ENCODE measurements around the gene ANKRD39.

ANKRD39 gene

GRCh38 chr2:96888072-96889011 lies 30.5 kb upstream of the ANKRD39 start:
- no peak for DNase-seq (ENCODE audit: low read depth, low spot score)

GRCh38 chr2:96887493-96888012 lies 29.7 kb upstream of the ANKRD39 start:
- no peak for DNase-seq (ENCODE audit: low read depth, low spot score)

- DNase-seq (ENCODE audit: low read depth, low spot score) = no peak
Measured at GRCh38 chr2:96885432-96886347, 27.9 kb upstream of the ANKRD39 start.

- no peak for DNase-seq (ENCODE audit: low read depth, low spot score)
Measured at GRCh38 chr2:96884299-96885094, 26.7 kb upstream of the ANKRD39 start.

GRCh38 chr2:96883306-96883705 lies 25.5 kb upstream of the ANKRD39 start:
- no peak for DNase-seq (ENCODE audit: low read depth, low spot score)

GRCh38 chr2:96882906-96883305 lies 25.1 kb upstream of the ANKRD39 start:
- DNase-seq (ENCODE audit: low read depth, low spot score) = no peak

- DNase-seq (ENCODE audit: low read depth, low spot score) = no peak
Measured at GRCh38 chr2:96882230-96882629, 24.4 kb upstream of the ANKRD39 start.

- no peak for DNase-seq (ENCODE audit: low read depth, low spot score)
Measured at GRCh38 chr2:96881349-96882195, 23.8 kb upstream of the ANKRD39 start.

GRCh38 chr2:96880891-96881273 lies 23.1 kb upstream of the ANKRD39 start:
- DNase-seq (ENCODE audit: low read depth, low spot score) = no peak

- no peak for DNase-seq (ENCODE audit: low read depth, low spot score)
Measured at GRCh38 chr2:96879545-96880040, 21.8 kb upstream of the ANKRD39 start.

GRCh38 chr2:96878796-96879544 lies 21.2 kb upstream of the ANKRD39 start:
- no peak for DNase-seq (ENCODE audit: low read depth, low spot score)

GRCh38 chr2:96878171-96878570 lies 20.4 kb upstream of the ANKRD39 start:
- no peak for DNase-seq (ENCODE audit: low read depth, low spot score)

- DNase-seq (ENCODE audit: low read depth, low spot score) = no peak
Measured at GRCh38 chr2:96877631-96878092, 19.8 kb upstream of the ANKRD39 start.

GRCh38 chr2:96877042-96877451 lies 19.2 kb upstream of the ANKRD39 start:
- DNase-seq (ENCODE audit: low read depth, low spot score) = no peak

- DNase-seq (ENCODE audit: low read depth, low spot score) = no peak
Measured at GRCh38 chr2:96876269-96877041, 18.6 kb upstream of the ANKRD39 start.

- DNase-seq (ENCODE audit: low read depth, low spot score) = no peak
Measured at GRCh38 chr2:96875498-96876268, 17.9 kb upstream of the ANKRD39 start.

GRCh38 chr2:96874198-96874831 lies 16.5 kb upstream of the ANKRD39 start:
- DNase-seq (ENCODE audit: low read depth, low spot score) = no peak

All from activated CD4-positive, CD25-positive, alpha-beta regulatory T cell treated with anti-CD3 and anti-CD28 coated beads, Interleukin-2, amount 50 U/mL, for 16 hours (primary cell).